ENCODE results near the gene FAM114A1. TPM values are rescaled to one million over a fixed set of nuclear protein-coding genes. Genes with fewer than 3 reads are reported as not detected.
A peak's percentile ranks its signal among the peaks of the same experiment; 100 is the strongest.
"Not testable (repeated sequence)": the region's sequence is repeated elsewhere in the genome, so short reads cannot be mapped to it uniquely, and the experiment has no call there.

The FAM114A1 gene
- total and polyA plus RNA-seq, 7 experiments from 2014 or later: 0.56 to 0.83 (median 0.64) TPM; not detected in 4

GRCh38 chr4:38914854-38915253 is 47.2 kb downstream of the FAM114A1 start:
- H3K4me1 ChIP-seq (ENCODE audit: control insufficient read depth in 2 of 2, insufficient read depth in 2 of 2, low read length in 2 of 2): peaks cover 0 to 4% of the 10 kb centered on the region in 2 donors

GRCh38 chr4:38916267-38916666 is 48.7 kb downstream of the FAM114A1 start:
- H3K4me3 Mint-ChIP-seq; ATAC-seq; H3K9me3 Mint-ChIP-seq; DNase-seq; H3K4me1 ChIP-seq (ENCODE audit: control insufficient read depth in 2 of 2, insufficient read depth in 2 of 2, low read length in 2 of 2); H3K4me3 ChIP-seq (ENCODE audit: low read length); intact Hi-C loops (cut with micrococcal nuclease); H3K27me3 Mint-ChIP-seq; H3K9me3 ChIP-seq (ENCODE audit: control insufficient read depth in 2 of 3, low read length in 3 of 3); H3K27me3 ChIP-seq (ENCODE audit: control insufficient read depth in 2 of 2, insufficient read depth in 2 of 2, low read length in 2 of 2); H3K27ac ChIP-seq (ENCODE audit: low read depth, low read length); H3K36me3 Mint-ChIP-seq; H3K36me3 ChIP-seq (ENCODE audit: control insufficient read depth in 2 of 3, insufficient read depth in 3 of 3, low read length in 3 of 3): not testable (repeated sequence)
- ChIA-PET POLR2A (interaction anchor here (0.9 kb wide), 1 partner anchor 9 kb away, joined by 4 read pairs; no protein-coding TSS in a partner anchor), CTCF (interaction anchor here (0.5 to 0.6 kb wide), 2 partner anchors 17 to 18 kb away, joined by 3 read pairs; no protein-coding TSS in a partner anchor)
- Mint-ChIP-seq H3K27ac (peak overlapping the region in 1 of 9 donors; percentile 13), H3K4me1 (peaks cover 5 to 23% (median 16%) of the 10 kb centered on the region in 7 donors)

More at GRCh38 chr4:38914854-38915253, 47.2 kb downstream of the FAM114A1 start:
- Mint-ChIP-seq H3K27me3 (no peaks in the 10 kb centered on the region), H3K27ac (peak overlapping the region in 2 of 9 donors; percentile 79 to 88), H3K4me1 (peaks cover 0 to 12% (median 9%) of the 10 kb centered on the region in 7 donors), H3K9me3 (peaks cover 0 to 4% (median 0%) of the 10 kb centered on the region in 11 donors), H3K36me3 (peaks cover 0 to 8% (median 0%) of the 10 kb centered on the region in 5 donors), H3K4me3 (peak overlapping the region in 7 of 10 donors; percentile 30 to 78 (median 58))
- Histone ChIP-seq H3K4me3 (ENCODE audit: low read length) (no peak overlapping the region), H3K36me3 (ENCODE audit: control insufficient read depth in 2 of 3, insufficient read depth in 3 of 3, low read length in 3 of 3) (no peaks in the 10 kb centered on the region), H3K27ac (ENCODE audit: low read depth, low read length) (no peak overlapping the region), H3K27me3 (ENCODE audit: control insufficient read depth in 2 of 2, insufficient read depth in 2 of 2, low read length in 2 of 2) (no peaks in the 10 kb centered on the region), H3K9me3 (ENCODE audit: control insufficient read depth in 2 of 3, low read length in 3 of 3) (no peaks in the 10 kb centered on the region)
- CTCF ChIA-PET: interaction anchor here (0.6 to 0.9 kb wide), 2 partner anchors 12 to 369 kb away, joined by 3 to 6 read pairs; no protein-coding TSS in a partner anchor
- intact Hi-C loops (cut with micrococcal nuclease): loop anchor here in 1 of 2 donors (2.0 kb wide), 1 partner anchor 34 kb away; no protein-coding TSS in a partner anchor
- peak in 1 of 9 donors; percentile 10 for DNase-seq
- POLR2A ChIA-PET: no interaction called here
- no peak for ATAC-seq

GRCh38 chr4:38917481-38918025 is 49.9 kb downstream of the FAM114A1 start:
- ChIA-PET CTCF (no interaction called here), POLR2A (interaction anchor here (0.7 kb wide), 1 partner anchor 31 kb away, joined by 3 read pairs; no protein-coding TSS in a partner anchor)
- no peak for ATAC-seq

GRCh38 chr4:38919494-38919893 is 51.9 kb downstream of the FAM114A1 start:
- no peaks in the 10 kb centered on the region for H3K9me3 ChIP-seq (ENCODE audit: control insufficient read depth in 2 of 3, low read length in 3 of 3)
- ATAC-seq (no peak), DNase-seq (no peak)
- no peaks in the 10 kb centered on the region for H3K36me3 ChIP-seq (ENCODE audit: control insufficient read depth in 2 of 3, insufficient read depth in 3 of 3, low read length in 3 of 3)
- no peak overlapping the region for H3K27ac Mint-ChIP-seq
- no peak overlapping the region for H3K4me3 ChIP-seq (ENCODE audit: low read length)
- intact Hi-C loops (cut with micrococcal nuclease): no loop called here
- no peaks in the 10 kb centered on the region for H3K27me3 ChIP-seq (ENCODE audit: control insufficient read depth in 2 of 2, insufficient read depth in 2 of 2, low read length in 2 of 2)
- ChIA-PET POLR2A (no interaction called here), CTCF (no interaction called here)
- H3K4me1 ChIP-seq (ENCODE audit: control insufficient read depth in 2 of 2, insufficient read depth in 2 of 2, low read length in 2 of 2): peaks cover 0 to 4% of the 10 kb centered on the region in 2 donors
- H3K4me3 Mint-ChIP-seq: no peak overlapping the region
- no peaks in the 10 kb centered on the region for H3K27me3 Mint-ChIP-seq
- peaks cover 0 to 11% (median 0%) of the 10 kb centered on the region in 5 donors for H3K36me3 Mint-ChIP-seq
- H3K9me3 Mint-ChIP-seq: peaks cover 0 to 4% (median 0%) of the 10 kb centered on the region in 11 donors
- H3K4me1 Mint-ChIP-seq: peaks cover 5 to 22% (median 16%) of the 10 kb centered on the region in 7 donors
- H3K27ac ChIP-seq (ENCODE audit: low read depth, low read length): no peak overlapping the region

More at GRCh38 chr4:38917481-38918025, 49.9 kb downstream of the FAM114A1 start:
- peaks cover 0 to 11% (median 0%) of the 10 kb centered on the region in 5 donors for H3K36me3 Mint-ChIP-seq
- no peaks in the 10 kb centered on the region for H3K27me3 Mint-ChIP-seq
- H3K9me3 ChIP-seq (ENCODE audit: control insufficient read depth in 2 of 3, low read length in 3 of 3): no peaks in the 10 kb centered on the region
- H3K4me3 ChIP-seq (ENCODE audit: low read length): no peak overlapping the region
- no peak overlapping the region for H3K27ac ChIP-seq (ENCODE audit: low read depth, low read length)
- H3K27ac Mint-ChIP-seq: peak overlapping the region in 1 of 9 donors; percentile 20
- no peaks in the 10 kb centered on the region for H3K27me3 ChIP-seq (ENCODE audit: control insufficient read depth in 2 of 2, insufficient read depth in 2 of 2, low read length in 2 of 2)
- peaks cover 5 to 23% (median 16%) of the 10 kb centered on the region in 7 donors for H3K4me1 Mint-ChIP-seq
- H3K4me1 ChIP-seq (ENCODE audit: control insufficient read depth in 2 of 2, insufficient read depth in 2 of 2, low read length in 2 of 2): peaks cover 0 to 4% of the 10 kb centered on the region in 2 donors
- DNase-seq: no peak
- intact Hi-C loops (cut with micrococcal nuclease): no loop called here
- no peaks in the 10 kb centered on the region for H3K36me3 ChIP-seq (ENCODE audit: control insufficient read depth in 2 of 3, insufficient read depth in 3 of 3, low read length in 3 of 3)
- H3K9me3 Mint-ChIP-seq: peaks cover 0 to 4% (median 0%) of the 10 kb centered on the region in 11 donors
- no peak overlapping the region for H3K4me3 Mint-ChIP-seq

GRCh38 chr4:38920186-38920585 is 52.6 kb downstream of the FAM114A1 start:
- CTCF ChIA-PET: no interaction called here
- POLR2A ChIA-PET: no interaction called here
- H3K4me1 Mint-ChIP-seq: peaks cover 5 to 16% (median 10%) of the 10 kb centered on the region in 7 donors

GRCh38 chr4:38920677-38921076 is 53.1 kb downstream of the FAM114A1 start:
- ChIA-PET POLR2A (no interaction called here), CTCF (no interaction called here)
- no peak overlapping the region for H3K4me3 ChIP-seq (ENCODE audit: low read length)
- H3K9me3 ChIP-seq (ENCODE audit: control insufficient read depth in 2 of 3, low read length in 3 of 3): no peaks in the 10 kb centered on the region
- Mint-ChIP-seq H3K9me3 (peaks cover 0 to 4% (median 0%) of the 10 kb centered on the region in 11 donors), H3K27me3 (no peaks in the 10 kb centered on the region), H3K36me3 (peaks cover 0 to 11% (median 0%) of the 10 kb centered on the region in 5 donors), H3K27ac (no peak overlapping the region), H3K4me1 (peaks cover 5 to 11% (median 7%) of the 10 kb centered on the region in 7 donors), H3K4me3 (no peak overlapping the region)
- no peaks in the 10 kb centered on the region for H3K27me3 ChIP-seq (ENCODE audit: control insufficient read depth in 2 of 2, insufficient read depth in 2 of 2, low read length in 2 of 2)
- intact Hi-C loops (cut with micrococcal nuclease): loop anchor here in 1 of 2 donors (5.0 kb wide), 1 partner anchor 52 kb away; no protein-coding TSS in a partner anchor
- no peak overlapping the region for H3K27ac ChIP-seq (ENCODE audit: low read depth, low read length)
- ATAC-seq: no peak
- no peaks in the 10 kb centered on the region for H3K4me1 ChIP-seq (ENCODE audit: control insufficient read depth in 2 of 2, insufficient read depth in 2 of 2, low read length in 2 of 2)
- no peaks in the 10 kb centered on the region for H3K36me3 ChIP-seq (ENCODE audit: control insufficient read depth in 2 of 3, insufficient read depth in 3 of 3, low read length in 3 of 3)
- no peak for DNase-seq

More at GRCh38 chr4:38920186-38920585, 52.6 kb downstream of the FAM114A1 start:
- ATAC-seq (no peak), DNase-seq (no peak)
- Mint-ChIP-seq H3K36me3 (peaks cover 0 to 11% (median 0%) of the 10 kb centered on the region in 5 donors), H3K27ac (no peak overlapping the region), H3K27me3 (no peaks in the 10 kb centered on the region), H3K9me3 (peaks cover 0 to 4% (median 0%) of the 10 kb centered on the region in 11 donors), H3K4me3 (no peak overlapping the region)
- Histone ChIP-seq H3K36me3 (ENCODE audit: control insufficient read depth in 2 of 3, insufficient read depth in 3 of 3, low read length in 3 of 3) (no peaks in the 10 kb centered on the region), H3K4me1 (ENCODE audit: control insufficient read depth in 2 of 2, insufficient read depth in 2 of 2, low read length in 2 of 2) (peaks cover 0 to 1% of the 10 kb centered on the region in 2 donors), H3K4me3 (ENCODE audit: low read length) (no peak overlapping the region), H3K27me3 (ENCODE audit: control insufficient read depth in 2 of 2, insufficient read depth in 2 of 2, low read length in 2 of 2) (no peaks in the 10 kb centered on the region), H3K27ac (ENCODE audit: low read depth, low read length) (no peak overlapping the region), H3K9me3 (ENCODE audit: control insufficient read depth in 2 of 3, low read length in 3 of 3) (no peaks in the 10 kb centered on the region)
- intact Hi-C loops (cut with micrococcal nuclease): loop anchor here in 1 of 2 donors (5.0 kb wide), 1 partner anchor 52 kb away; no protein-coding TSS in a partner anchor

Data from naive thymus-derived CD4-positive, alpha-beta T cell (primary cell).